Liver (tissue), 9 donors: ENCODE data around the gene STK17A. TPM values are rescaled to one million over a fixed set of nuclear protein-coding genes. Genes with fewer than 3 reads are reported as not detected.

Experiments
- DNase-seq: peaks from one replicate; pipeline ENCODE4 v3.0.0-alpha.2; 2017; ENCODE audit warnings: low spot score
- H3K27ac ChIP-seq, 2 donors: one replicate each; pipeline ENCODE4 v1.7.0; 2013; ENCODE audit warnings: inconsistent platforms in 2 of 2, low read length in 2 of 2, control low read depth in 1 of 2, low read depth in 1 of 2, mild to moderate bottlenecking in 1 of 2
- H3K27me3 ChIP-seq, 4 donors: one replicate each; pipeline versions ENCODE4 v1.6.1 to v1.7.0; 2013; ENCODE audit warnings: low read length in 3 of 4, inconsistent platforms in 1 of 4, mild to moderate bottlenecking in 1 of 4, moderate library complexity in 1 of 4; ENCODE audit not compliant: control insufficient read depth in 4 of 4, insufficient read depth in 4 of 4
- H3K36me3 ChIP-seq, 4 donors: one replicate each; pipeline versions ENCODE4 v1.6.1 to v1.7.0; 2013; ENCODE audit warnings: low read length in 3 of 4, mild to moderate bottlenecking in 3 of 4, low read depth in 1 of 4, moderate library complexity in 1 of 4; ENCODE audit not compliant: control insufficient read depth in 4 of 4, insufficient read depth in 3 of 4
- H3K4me1 ChIP-seq, 4 donors: one replicate each; pipeline versions ENCODE4 v1.6.1 to v1.7.0; 2013; ENCODE audit warnings: low read length in 3 of 4, mild to moderate bottlenecking in 3 of 4, moderate library complexity in 1 of 4; ENCODE audit not compliant: control insufficient read depth in 4 of 4, insufficient read depth in 4 of 4
- H3K4me3 ChIP-seq, 3 donors: one replicate each; pipeline versions ENCODE4 v1.6.1 to v1.7.0; 2013; ENCODE audit warnings: low read length in 3 of 3, control low read depth in 1 of 3, low read depth in 1 of 3, mild to moderate bottlenecking in 1 of 3
- H3K9ac ChIP-seq, 2 donors: one replicate each; pipeline ENCODE4 v1.7.0; 2013; ENCODE audit warnings: low read length in 2 of 2, mild to moderate bottlenecking in 2 of 2, moderate library complexity in 2 of 2, control low read depth in 1 of 2, low read depth in 1 of 2
- H3K9me3 ChIP-seq, 4 donors: one replicate each; pipeline versions ENCODE4 v1.6.1 to v1.7.0; 2013; ENCODE audit warnings: low read length in 3 of 4; ENCODE audit not compliant: control insufficient read depth in 4 of 4
- ATF3 ChIP-seq: IDR thresholded peaks from 2 replicates; pipeline ENCODE4 v1.6.1; 2016; ENCODE audit warnings: antibody characterized with exemption
- CTCF ChIP-seq: fragments of 150-350 bp; IDR thresholded peaks from 2 replicates; pipeline ENCODE4 v1.5.1; 2017; ENCODE audit warnings: improper control_type of control experiment, low read depth, low read length; ENCODE audit not compliant: missing input control
- EGR1 ChIP-seq, 2 donors: IDR thresholded peaks; 2 replicates each; pipeline ENCODE4 v1.6.1; 2016 to 2018; ENCODE audit warnings: antibody characterized with exemption in 2 of 2, low read depth in 2 of 2
- FOXA2 ChIP-seq: IDR thresholded peaks from 2 replicates; pipeline ENCODE4 v1.6.1; 2016; ENCODE audit warnings: antibody characterized with exemption
- GABPA ChIP-seq, 2 donors: IDR thresholded peaks in 1 of 2; conservative IDR thresholded peaks in 1 of 2; 2 replicates each; pipeline ENCODE4 v1.6.1; 2016; ENCODE audit warnings: antibody characterized with exemption in 2 of 2, mild to moderate bottlenecking in 1 of 2, moderate library complexity in 1 of 2
- HNF4A ChIP-seq, 2 donors: conservative IDR thresholded peaks; 2 replicates each; pipeline ENCODE4 v1.6.1; 2016; ENCODE audit warnings: antibody characterized with exemption in 2 of 2, mild to moderate bottlenecking in 2 of 2
- HNF4G ChIP-seq: IDR thresholded peaks from 2 replicates; pipeline ENCODE4 v1.6.1; 2016; ENCODE audit warnings: antibody characterized with exemption
- JUND ChIP-seq, 2 donors: IDR thresholded peaks; 2 replicates each; pipeline ENCODE4 v1.6.1; 2016; ENCODE audit warnings: antibody characterized with exemption in 2 of 2
- MAX ChIP-seq: IDR thresholded peaks from 2 replicates; pipeline ENCODE4 v1.6.1; 2016; ENCODE audit warnings: antibody characterized with exemption
- NR2F2 ChIP-seq: IDR thresholded peaks from 2 replicates; pipeline ENCODE4 v1.6.1; 2016; ENCODE audit warnings: antibody characterized with exemption
- RAD21 ChIP-seq, 2 donors: IDR thresholded peaks; 2 replicates each; pipeline ENCODE4 v1.6.1; 2016; ENCODE audit warnings: antibody characterized with exemption in 2 of 2, mild to moderate bottlenecking in 2 of 2
- REST ChIP-seq: IDR thresholded peaks from 2 replicates; pipeline ENCODE4 v1.6.1; 2016; ENCODE audit warnings: antibody characterized with exemption, mild to moderate bottlenecking
- RXRA ChIP-seq, 2 donors: IDR thresholded peaks; 2 replicates each; pipeline ENCODE4 v1.6.1; 2017 to 2018; ENCODE audit warnings: antibody characterized with exemption in 2 of 2, mild to moderate bottlenecking in 1 of 2
- SP1 ChIP-seq: IDR thresholded peaks from 2 replicates; pipeline ENCODE4 v1.6.1; 2018; ENCODE audit warnings: antibody characterized with exemption, mild to moderate bottlenecking
- TAF1 ChIP-seq: conservative IDR thresholded peaks from 2 replicates; pipeline ENCODE4 v1.6.1; 2016; ENCODE audit warnings: antibody characterized with exemption, mild to moderate bottlenecking
- YY1 ChIP-seq: IDR thresholded peaks from 2 replicates; pipeline ENCODE4 v1.6.1; 2016; ENCODE audit warnings: antibody characterized with exemption, mild to moderate bottlenecking
- ZBTB33 ChIP-seq: IDR thresholded peaks from 2 replicates; pipeline ENCODE4 v1.6.1; 2016; ENCODE audit warnings: antibody characterized with exemption
- WGBS: extraction: QIAGEN DNeasy Blood & Tissue Kit; methylation state at CpG from one replicate; pipeline ENCODE4 v1.1.7; 2013; 5-methylcytosine and 5-hydroxymethylcytosine counted together
- polyA plus RNA-seq, 2 donors: library from polyadenylated mRNA; stranded (reverse) in 1 of 2; unstranded in 1 of 2; fragments of 200-250 nt in 1 of 2; fragments of >200 nt in 1 of 2; fragmentation: Nextera tagmentation in 1 of 2; extraction: Ambion mirVana in 1 of 2; gene quantifications; one replicate each; pipeline versions ENCODE4 v1.2.1 to v1.2.3, GENCODE V29; 2013 to 2015
- total RNA-seq, 2 donors: library from RNA; depleted of rRNA; stranded (reverse); fragments of >200 nt; gene quantifications; one replicate each; pipeline ENCODE4 v1.2.3, GENCODE V29; 2014
- donor health status: healthy.
- donor health status: healthy.
- donor health status: healthy.
- donor health status: healthy.
- donor health status: healthy.

STK17A gene
- total and polyA plus RNA-seq, 4 donors, result 3.0 to 18.2 (median 7.2) TPM

GRCh38 chr7:43621729-43622448, 39.0 kb downstream of the STK17A start:
- Histone ChIP-seq H3K27ac (no peak overlapping the region), H3K9ac (no peak overlapping the region), H3K9me3 (no peaks in the 10 kb centered on the region), H3K36me3 (peaks cover 0 to 6% (median 3%) of the 10 kb centered on the region in 4 donors), H3K27me3 (no peaks in the 10 kb centered on the region), H3K4me1 (no peaks in the 10 kb centered on the region), H3K4me3 (no peak overlapping the region)
- no peak for DNase-seq
- TF ChIP-seq HNF4G, result no peak
- no peak for TF ChIP-seq FOXA2
- TF ChIP-seq JUND (IDR thresholded peaks at IDR 0.05), result no peak
- TF ChIP-seq GABPA (IDR thresholded peaks at IDR 0.05 in 1 of 2, conservative IDR thresholded peaks at IDR 0.05 in 1 of 2), result no peak
- TF ChIP-seq RXRA (IDR thresholded peaks at IDR 0.05), result no peak
- TF ChIP-seq EGR1 (IDR thresholded peaks at IDR 0.05; ENCODE audit: low read depth in 2 of 2), result no peak
- TF ChIP-seq HNF4A (conservative IDR thresholded peaks at IDR 0.05), result no peak
- no peak for TF ChIP-seq ATF3
- no peak for TF ChIP-seq REST
- no peak for TF ChIP-seq ZBTB33
- no peak for TF ChIP-seq NR2F2
- TF ChIP-seq SP1, result no peak
- no peak for TF ChIP-seq TAF1
- TF ChIP-seq MAX, result no peak
- TF ChIP-seq YY1, result no peak
- TF ChIP-seq RAD21 (IDR thresholded peaks at IDR 0.05), result no peak
- TF ChIP-seq CTCF, result no peak
- 87% methylated on average over 5 of the region's 5 CpGs for WGBS
